ENCODE results near the gene XPNPEP2.

Gene XPNPEP2

GRCh38 chrX:129749069-129749468 lies 10.3 kb downstream of the XPNPEP2 start:
- no peak for DNase-seq

GRCh38 chrX:129750971-129751370 lies 12.2 kb downstream of the XPNPEP2 start:
- DNase-seq: no peak

GRCh38 chrX:129754056-129755024 lies 15.6 kb downstream of the XPNPEP2 start:
- DNase-seq: no peak

GRCh38 chrX:129755779-129756650 lies 17.2 kb downstream of the XPNPEP2 start:
- DNase-seq: no peak

- DNase-seq: peak in 50 of 58 donors; percentile 0 to 76 (median 33)
Observed at GRCh38 chrX:129759576-129760061, 20.8 kb downstream of the XPNPEP2 start.

GRCh38 chrX:129760155-129760554 lies 21.4 kb downstream of the XPNPEP2 start:
- no peak for DNase-seq

GRCh38 chrX:129760981-129761380 lies 22.2 kb downstream of the XPNPEP2 start:
- DNase-seq: no peak

- no peak for DNase-seq
Observed at GRCh38 chrX:129761596-129761995, 22.8 kb downstream of the XPNPEP2 start.

GRCh38 chrX:129762448-129762847 lies 23.7 kb downstream of the XPNPEP2 start:
- no peak for DNase-seq

- DNase-seq: no peak
Observed at GRCh38 chrX:129763666-129764065, 24.9 kb downstream of the XPNPEP2 start.

- no peak for DNase-seq
Observed at GRCh38 chrX:129768186-129768585, 29.4 kb downstream of the XPNPEP2 start.

- no peak for DNase-seq
Observed at GRCh38 chrX:129768586-129769466, 30.0 kb downstream of the XPNPEP2 start.

- no peak for DNase-seq
Observed at GRCh38 chrX:129769467-129770154, 30.8 kb downstream of the XPNPEP2 start.

GRCh38 chrX:129771266-129771995 lies 32.7 kb downstream of the XPNPEP2 start:
- DNase-seq: no peak

GRCh38 chrX:129772796-129773431 lies 34.1 kb downstream of the XPNPEP2 start:
- peak in 30 of 58 donors; percentile 1 to 57 (median 15) for DNase-seq

GRCh38 chrX:129773649-129774458 lies 35.1 kb downstream of the XPNPEP2 start:
- no peak for DNase-seq

- DNase-seq: peak in 1 of 58 donors; percentile 0
Observed at GRCh38 chrX:129777218-129778030, 38.6 kb downstream of the XPNPEP2 start.
